NCI-H1092 treated with DMSO at 0.1 percent for 48 hours (cell line): Measurements from ENCODE around the gene ANKRD34A.
A peak's percentile ranks its signal among the peaks of the same experiment; 100 is the strongest.
"Not testable (repeated sequence)": the region's sequence is repeated elsewhere in the genome, so short reads cannot be mapped to it uniquely, and the experiment has no call there.

ENCODE experiments used
- DNase-seq: peaks from one replicate; lab custom pipeline; 2025; lab: John Stamatoyannopoulos, UW

The ANKRD34A gene

GRCh38 chr1:145942871-145943270 is 21.5 kb downstream of the ANKRD34A start:
- DNase-seq, result no peak

- DNase-seq, result no peak
Observed at GRCh38 chr1:145942405-145942804, 22.0 kb downstream of the ANKRD34A start.

GRCh38 chr1:145937436-145937835 is 26.9 kb downstream of the ANKRD34A start:
- no peak for DNase-seq

GRCh38 chr1:145936247-145936646 is 28.1 kb downstream of the ANKRD34A start:
- DNase-seq, result no peak

GRCh38 chr1:145935708-145936107 is 28.7 kb downstream of the ANKRD34A start:
- no peak for DNase-seq

GRCh38 chr1:145932522-145933009 is 31.8 kb downstream of the ANKRD34A start:
- DNase-seq, result not testable (repeated sequence)

- no peak for DNase-seq
Observed at GRCh38 chr1:145927916-145928643, 36.3 kb downstream of the ANKRD34A start.

GRCh38 chr1:145927063-145927886 is 37.1 kb downstream of the ANKRD34A start, which contains the start of gene RBM8A:
Gene RBM8A (minus strand): TSS chr1:145927484. CDS start chr1:145927426, 58 bp downstream.
- peak; percentile 100 for DNase-seq

- no peak for DNase-seq
Observed at GRCh38 chr1:145926686-145927062, 37.7 kb downstream of the ANKRD34A start.

- no peak for DNase-seq
Observed at GRCh38 chr1:145922266-145922665, 42.1 kb downstream of the ANKRD34A start.

- DNase-seq, result not testable (repeated sequence)
Observed at GRCh38 chr1:145920297-145920696, 44.1 kb downstream of the ANKRD34A start.

GRCh38 chr1:145918992-145919939 is 45.1 kb downstream of the ANKRD34A start:
- DNase-seq, result peak; percentile 48

GRCh38 chr1:145918144-145918991 is 46.0 kb downstream of the ANKRD34A start, which contains the start of gene PEX11B:
Gene PEX11B (minus strand): TSS chr1:145918717. CDS start chr1:145918688, 29 bp downstream.
- DNase-seq, result peak; percentile 86

- DNase-seq, result no peak
Observed at GRCh38 chr1:145917595-145917994, 46.8 kb downstream of the ANKRD34A start.

GRCh38 chr1:145916745-145917144 is 47.6 kb downstream of the ANKRD34A start:
- DNase-seq, result no peak

- DNase-seq, result no peak
Observed at GRCh38 chr1:145912128-145912641, 52.2 kb downstream of the ANKRD34A start.
